ENCODE data around the gene SUPT3H. TPM values are rescaled to one million over a fixed set of nuclear protein-coding genes. Genes with fewer than 3 reads are reported as not detected.

Gene SUPT3H
- 21.1 to 24.8 TPM (median 23.2 TPM) in 3 replicates for total RNA-seq

DNA sequence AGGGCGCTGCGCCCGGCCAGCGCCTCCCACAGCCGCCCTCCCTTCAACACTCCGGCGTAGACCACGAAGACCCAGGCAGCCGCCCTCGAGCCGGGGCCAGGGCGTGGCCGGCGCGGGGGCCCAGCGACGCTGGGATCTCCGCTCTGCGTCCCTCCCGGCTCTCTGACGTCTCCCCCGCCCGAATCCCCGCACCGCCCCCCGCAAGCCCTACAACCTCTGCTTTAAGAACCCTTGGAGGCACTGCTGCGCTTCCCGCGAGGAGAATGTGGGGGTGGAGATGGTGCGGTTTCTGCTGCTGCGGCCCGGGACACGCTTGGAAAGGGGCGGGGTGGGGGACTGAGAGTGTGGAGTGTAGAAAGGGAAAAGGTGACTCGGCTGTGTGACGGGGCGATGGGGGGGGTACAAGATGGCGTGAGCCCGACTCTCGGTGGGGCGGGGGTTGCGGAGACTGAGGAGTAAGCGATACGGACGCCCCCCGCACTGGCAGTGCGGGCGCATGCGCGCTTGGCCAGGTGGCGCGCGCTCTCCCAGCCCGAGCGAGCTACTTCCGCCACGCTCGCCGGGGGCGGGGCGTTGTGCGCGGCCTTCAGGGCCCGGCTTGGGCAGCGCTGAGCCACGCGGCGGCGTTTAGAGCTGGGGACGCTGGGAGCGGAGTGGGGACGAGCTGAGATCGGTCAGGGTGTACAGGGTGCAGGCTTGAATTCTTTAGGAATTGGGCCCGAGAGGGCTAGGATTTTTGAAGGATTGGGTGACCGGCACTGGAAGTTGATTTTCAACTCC lies at the start of gene SUPT3H:
Gene SUPT3H (minus strand): TSS at position 381 of the 780 bp plus-strand sequence.
- H3K4me1 Mint-ChIP-seq = peaks cover 21% of the 10 kb centered on the region
- H3K36me3 Mint-ChIP-seq = no peaks in the 10 kb centered on the region
- no peaks in the 10 kb centered on the region for H3K9me3 Mint-ChIP-seq
- H3K4me3 Mint-ChIP-seq = peak within 1 kb of the TSS; percentile 92
- H3K27ac Mint-ChIP-seq = peak within 1 kb of the TSS; percentile 99
- DNase-seq (ENCODE audit: low spot score in 2 of 2, unreplicated experiment in 2 of 2) = peak; percentile 88 to 93
- TF ChIP-seq, protein P1, sequence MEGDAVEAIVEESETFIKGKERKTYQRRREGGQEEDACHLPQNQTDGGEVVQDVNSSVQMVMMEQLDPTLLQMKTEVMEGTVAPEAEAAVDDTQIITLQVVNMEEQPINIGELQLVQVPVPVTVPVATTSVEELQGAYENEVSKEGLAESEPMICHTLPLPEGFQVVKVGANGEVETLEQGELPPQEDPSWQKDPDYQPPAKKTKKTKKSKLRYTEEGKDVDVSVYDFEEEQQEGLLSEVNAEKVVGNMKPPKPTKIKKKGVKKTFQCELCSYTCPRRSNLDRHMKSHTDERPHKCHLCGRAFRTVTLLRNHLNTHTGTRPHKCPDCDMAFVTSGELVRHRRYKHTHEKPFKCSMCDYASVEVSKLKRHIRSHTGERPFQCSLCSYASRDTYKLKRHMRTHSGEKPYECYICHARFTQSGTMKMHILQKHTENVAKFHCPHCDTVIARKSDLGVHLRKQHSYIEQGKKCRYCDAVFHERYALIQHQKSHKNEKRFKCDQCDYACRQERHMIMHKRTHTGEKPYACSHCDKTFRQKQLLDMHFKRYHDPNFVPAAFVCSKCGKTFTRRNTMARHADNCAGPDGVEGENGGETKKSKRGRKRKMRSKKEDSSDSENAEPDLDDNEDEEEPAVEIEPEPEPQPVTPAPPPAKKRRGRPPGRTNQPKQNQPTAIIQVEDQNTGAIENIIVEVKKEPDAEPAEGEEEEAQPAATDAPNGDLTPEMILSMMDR (IDR thresholded peaks at IDR 0.05; ENCODE audit: unreplicated experiment) = no peak
- no peaks in the 10 kb centered on the region for H3K27me3 Mint-ChIP-seq (ENCODE audit: low read depth)

DNA sequence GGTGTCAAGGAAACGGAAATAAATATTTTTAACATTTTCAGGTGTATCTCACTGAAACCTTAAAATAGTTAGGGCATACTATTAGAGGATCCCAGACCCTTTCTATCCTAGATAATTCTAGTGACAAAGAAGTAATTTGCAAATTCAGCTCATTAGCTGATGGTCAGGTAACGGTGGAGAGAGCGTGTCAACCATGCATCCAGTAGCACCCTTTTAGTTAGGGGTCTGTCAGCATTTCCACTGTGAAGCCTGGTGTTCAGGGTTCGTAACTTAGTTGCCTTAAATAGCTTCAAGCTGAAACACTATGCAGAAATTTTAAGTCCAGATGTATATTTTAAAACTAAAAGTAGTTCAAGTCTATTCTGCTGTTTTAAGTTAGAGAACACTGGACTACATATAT lies 48.5 kb upstream of the SUPT3H start:
- H3K36me3 Mint-ChIP-seq = no peaks in the 10 kb centered on the region
- TF ChIP-seq, protein P1 (IDR thresholded peaks at IDR 0.05; ENCODE audit: unreplicated experiment) = no peak
- H3K9me3 Mint-ChIP-seq = no peaks in the 10 kb centered on the region
- DNase-seq (ENCODE audit: low spot score in 2 of 2, unreplicated experiment in 2 of 2) = no peak
- H3K4me1 Mint-ChIP-seq = peaks cover 25% of the 10 kb centered on the region
- no peak overlapping the region for H3K4me3 Mint-ChIP-seq
- peaks cover 46% of the 10 kb centered on the region for H3K27me3 Mint-ChIP-seq (ENCODE audit: low read depth)
- no peak overlapping the region for H3K27ac Mint-ChIP-seq

DNA sequence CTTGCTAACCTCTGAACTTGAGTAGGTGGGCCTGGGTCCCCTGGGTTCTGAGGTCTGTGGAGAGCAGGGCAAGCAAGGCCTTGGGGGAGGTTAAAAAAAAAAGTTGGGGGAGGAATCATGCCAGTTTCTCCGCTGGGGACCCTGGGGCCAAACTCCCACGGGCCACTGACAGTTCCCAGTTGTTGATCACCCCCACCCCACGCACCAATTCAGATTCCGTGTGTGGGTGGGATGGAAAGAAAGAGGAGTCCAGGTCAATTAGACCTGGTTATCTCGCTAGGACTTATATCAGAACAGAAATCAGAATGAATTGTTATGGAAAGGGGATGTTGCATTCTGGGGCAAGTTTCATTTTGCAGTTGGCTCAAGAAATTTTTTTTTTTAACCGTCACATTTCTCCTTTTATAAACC lies 46.7 kb upstream of the SUPT3H start:
- Mint-ChIP-seq H3K27me3 (ENCODE audit: low read depth) (peaks cover 64% of the 10 kb centered on the region), H3K4me3 (peak overlapping the region; percentile 63), H3K27ac (no peak overlapping the region), H3K4me1 (peaks cover 36% of the 10 kb centered on the region), H3K9me3 (no peaks in the 10 kb centered on the region), H3K36me3 (no peaks in the 10 kb centered on the region)
- TF ChIP-seq, protein P1 (IDR thresholded peaks at IDR 0.05; ENCODE audit: unreplicated experiment) = no peak
- no peak for DNase-seq (ENCODE audit: low spot score in 2 of 2, unreplicated experiment in 2 of 2)

DNA sequence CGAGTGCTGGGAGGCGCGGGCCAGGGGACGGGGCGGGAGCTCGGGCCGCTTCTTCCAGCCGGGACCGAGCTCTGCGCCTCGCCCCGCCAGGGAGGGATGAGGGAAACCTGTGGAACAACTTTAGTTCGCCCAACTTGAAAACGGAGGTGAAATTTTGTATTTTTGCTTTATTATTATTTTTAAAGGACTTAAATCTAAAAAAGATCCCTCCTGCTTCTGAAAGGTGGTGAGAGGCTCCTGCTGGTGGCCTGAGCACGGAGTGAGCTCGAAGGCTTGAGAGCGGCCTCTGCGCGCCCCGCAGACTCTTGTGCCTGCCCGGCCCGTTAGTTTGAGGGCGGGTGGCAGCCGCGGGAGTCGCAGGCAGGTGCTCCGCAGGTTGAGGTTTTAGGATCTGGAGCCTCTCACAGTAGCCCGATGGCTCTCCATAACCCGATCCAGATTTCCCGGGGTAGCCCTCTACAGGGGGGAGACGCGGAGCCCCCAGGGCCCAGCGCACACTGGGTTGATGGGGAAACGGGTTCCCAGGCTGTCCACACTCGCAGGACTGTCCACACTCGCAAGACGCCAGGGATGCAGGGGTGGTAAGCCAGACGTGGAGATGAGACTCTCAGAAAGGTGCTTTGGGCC lies 46.2 kb upstream of the SUPT3H start:
- peak overlapping the region; percentile 63 for H3K4me3 Mint-ChIP-seq
- TF ChIP-seq, protein P1 (IDR thresholded peaks at IDR 0.05; ENCODE audit: unreplicated experiment) = no peak
- H3K27me3 Mint-ChIP-seq (ENCODE audit: low read depth) = peaks cover 69% of the 10 kb centered on the region
- DNase-seq (ENCODE audit: low spot score in 2 of 2, unreplicated experiment in 2 of 2) = no peak
- peaks cover 40% of the 10 kb centered on the region for H3K4me1 Mint-ChIP-seq
- no peaks in the 10 kb centered on the region for H3K9me3 Mint-ChIP-seq
- H3K27ac Mint-ChIP-seq = no peak overlapping the region
- H3K36me3 Mint-ChIP-seq = no peaks in the 10 kb centered on the region

DNA sequence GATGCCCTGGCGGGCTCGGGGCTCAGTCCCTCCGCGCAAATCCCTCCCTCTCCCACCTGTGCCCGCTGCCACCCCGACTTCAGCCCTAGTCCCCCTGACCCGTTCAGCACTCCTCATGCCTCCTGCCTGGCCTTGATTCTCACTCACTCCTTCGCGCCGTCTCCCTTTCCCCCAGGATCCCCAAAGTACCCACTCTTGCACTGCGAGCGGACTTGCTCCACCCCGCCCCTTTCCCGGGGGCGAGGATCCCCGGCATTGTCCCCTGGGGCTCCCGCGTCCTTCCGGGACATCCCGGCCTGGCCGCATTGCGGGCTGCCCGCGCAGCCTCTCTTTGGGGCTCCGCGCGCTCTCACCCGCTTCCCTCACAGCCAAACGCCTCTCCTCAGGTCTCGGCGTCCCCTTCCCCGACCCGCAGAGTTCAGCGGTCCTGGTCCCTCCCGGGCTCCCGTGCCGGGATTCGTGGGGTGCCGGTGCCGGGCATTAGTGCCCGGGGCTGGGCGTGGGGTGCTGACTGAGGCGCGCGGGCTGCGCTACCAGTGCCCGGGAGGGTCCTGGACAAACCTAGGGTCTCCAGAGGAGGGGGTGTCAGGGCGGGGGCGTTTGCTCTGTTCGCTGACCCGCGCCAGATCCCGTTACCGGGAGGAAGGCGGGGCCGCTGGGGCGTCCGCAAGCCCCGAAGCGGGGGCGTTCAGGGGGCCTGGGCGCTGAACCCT lies 45.5 kb upstream of the SUPT3H start:
- Mint-ChIP-seq H3K36me3 (no peaks in the 10 kb centered on the region), H3K27ac (peak overlapping the region; percentile 48), H3K4me1 (peaks cover 38% of the 10 kb centered on the region), H3K4me3 (peak overlapping the region; percentile 86), H3K27me3 (ENCODE audit: low read depth) (peaks cover 71% of the 10 kb centered on the region), H3K9me3 (no peaks in the 10 kb centered on the region)
- TF ChIP-seq, protein P1 (IDR thresholded peaks at IDR 0.05; ENCODE audit: unreplicated experiment) = no peak
- DNase-seq (ENCODE audit: low spot score in 2 of 2, unreplicated experiment in 2 of 2) = peak; percentile 23 to 56
